GM21423 (cell line): ENCODE measurements around the gene GPR162.

Experiments
- ATAC-seq: cut with Tn5 transposase; IDR thresholded peaks from one replicate; pipeline ENCODE4 v1.9.1; 2021; ENCODE audit warnings: mild to moderate bottlenecking, moderate library complexity; ENCODE audit not compliant: unreplicated experiment

GPR162 gene

DNA sequence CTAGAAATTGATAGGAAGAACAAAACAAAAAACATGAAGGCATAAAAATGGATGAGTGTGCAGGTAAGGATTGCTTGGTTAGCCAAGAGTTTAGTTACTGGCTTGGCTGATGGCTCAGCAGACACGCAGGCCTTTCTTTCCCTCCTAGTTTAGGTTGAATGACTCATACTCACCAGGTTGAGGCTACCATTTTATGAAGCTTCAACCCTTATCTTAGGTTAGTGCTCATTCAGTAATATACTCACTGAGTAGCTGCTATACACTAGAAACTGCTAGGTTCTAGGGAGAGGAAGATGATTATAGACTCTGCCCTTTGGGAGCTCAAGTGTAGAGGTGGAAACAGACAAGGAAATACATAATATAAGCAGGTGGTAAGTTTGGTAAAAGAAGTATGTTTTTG, 12.6 kb downstream of the GPR162 start:
- no peak for ATAC-seq

- no peak for ATAC-seq
Observed at GRCh38 chr12:6834873-6835272, 13.3 kb downstream of the GPR162 start.

DNA sequence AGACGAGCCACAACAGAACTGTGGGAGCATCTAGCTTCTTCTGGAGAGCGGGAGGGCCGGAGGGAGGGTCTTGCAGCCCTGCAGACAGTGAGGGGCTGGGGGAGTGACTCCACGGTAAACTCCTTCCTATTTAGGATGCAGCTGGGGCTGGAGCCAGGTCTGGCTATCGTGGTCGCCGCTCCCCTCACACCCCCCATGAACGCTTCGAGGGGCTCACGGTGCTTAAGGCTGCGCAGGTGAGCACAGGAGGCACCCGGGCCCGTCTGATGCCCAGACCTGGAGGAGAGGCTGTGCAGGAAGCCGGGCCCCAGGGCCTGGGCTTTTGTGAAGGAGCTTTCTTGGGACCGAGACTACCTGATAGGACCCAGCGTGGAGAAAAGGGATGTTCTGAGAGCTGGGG, 15.2 kb downstream of the GPR162 start:
- no peak for ATAC-seq

DNA sequence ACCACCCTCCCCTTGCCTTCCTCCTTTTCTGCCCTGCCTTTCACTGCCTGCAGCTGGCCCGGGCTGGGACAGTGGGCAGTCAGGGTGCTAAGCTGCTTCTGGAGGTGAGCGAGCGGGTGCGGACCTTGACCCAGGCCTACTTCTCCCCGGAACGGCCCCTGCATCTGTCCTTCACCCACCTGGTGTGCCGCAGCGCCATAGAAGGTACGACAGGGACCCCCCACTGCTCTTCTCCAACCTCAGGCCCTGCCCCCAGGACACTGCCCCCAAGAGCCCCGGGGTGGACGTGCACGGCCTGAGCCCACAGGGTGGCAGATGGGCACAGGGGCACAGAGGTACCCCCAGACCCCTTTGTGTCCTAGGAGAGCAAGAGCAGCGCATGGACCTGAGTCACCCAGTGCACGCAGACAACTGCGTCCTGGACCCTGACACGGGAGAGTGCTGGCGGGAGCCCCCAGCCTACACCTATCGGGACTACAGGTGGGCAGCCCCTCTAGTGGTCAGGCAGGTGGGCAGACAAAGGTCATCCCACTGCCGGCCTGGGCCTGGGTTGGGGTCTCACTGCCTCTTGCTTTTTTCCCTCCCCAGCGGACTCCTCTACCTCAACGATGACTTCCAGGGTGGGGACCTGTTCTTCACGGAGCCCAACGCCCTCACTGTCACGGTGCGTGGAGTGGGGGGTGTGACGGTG, 15.9 kb downstream of the GPR162 start:
- ATAC-seq: no peak

- no peak for ATAC-seq
Observed at GRCh38 chr12:6838854-6839253, 17.2 kb downstream of the GPR162 start.

DNA sequence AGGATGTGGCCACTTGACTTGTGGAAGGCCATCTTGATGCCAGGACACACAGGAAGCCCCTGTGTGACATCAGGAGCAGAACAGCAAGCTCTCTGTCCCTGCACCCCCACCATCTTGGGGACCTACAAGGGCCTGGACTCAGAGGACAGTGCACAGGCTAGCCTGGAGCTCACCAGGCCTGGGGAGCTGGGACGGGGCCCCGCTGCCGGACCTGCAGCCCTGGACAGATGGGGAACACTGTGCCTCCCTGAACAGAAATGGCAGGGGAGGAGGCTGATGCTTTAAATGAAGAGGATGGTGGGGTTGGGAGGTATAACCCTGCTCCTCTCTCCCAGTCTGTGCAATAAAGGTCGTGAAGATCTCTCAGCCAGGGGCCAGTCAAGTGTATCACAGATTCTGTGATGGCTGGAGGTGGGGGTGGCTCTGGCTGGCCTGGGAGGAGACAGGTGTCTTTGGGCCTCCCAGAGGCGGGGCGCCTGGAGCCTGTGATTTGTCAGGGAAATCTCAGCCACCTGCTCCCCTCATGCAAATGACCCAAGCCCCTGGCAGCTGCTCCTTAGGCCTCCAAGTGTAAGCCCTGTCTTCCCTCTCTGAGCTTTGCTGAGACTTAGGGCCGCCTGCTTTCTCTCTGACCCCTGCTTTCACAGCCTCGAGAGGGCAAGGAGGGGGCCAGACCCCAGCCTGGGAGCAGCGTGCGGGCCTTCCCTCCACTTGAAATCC, 18.0 kb downstream of the GPR162 start:
- peak; percentile 62 for ATAC-seq

- no peak for ATAC-seq
Observed at GRCh38 chr12:6840330-6840729, 18.7 kb downstream of the GPR162 start.

DNA sequence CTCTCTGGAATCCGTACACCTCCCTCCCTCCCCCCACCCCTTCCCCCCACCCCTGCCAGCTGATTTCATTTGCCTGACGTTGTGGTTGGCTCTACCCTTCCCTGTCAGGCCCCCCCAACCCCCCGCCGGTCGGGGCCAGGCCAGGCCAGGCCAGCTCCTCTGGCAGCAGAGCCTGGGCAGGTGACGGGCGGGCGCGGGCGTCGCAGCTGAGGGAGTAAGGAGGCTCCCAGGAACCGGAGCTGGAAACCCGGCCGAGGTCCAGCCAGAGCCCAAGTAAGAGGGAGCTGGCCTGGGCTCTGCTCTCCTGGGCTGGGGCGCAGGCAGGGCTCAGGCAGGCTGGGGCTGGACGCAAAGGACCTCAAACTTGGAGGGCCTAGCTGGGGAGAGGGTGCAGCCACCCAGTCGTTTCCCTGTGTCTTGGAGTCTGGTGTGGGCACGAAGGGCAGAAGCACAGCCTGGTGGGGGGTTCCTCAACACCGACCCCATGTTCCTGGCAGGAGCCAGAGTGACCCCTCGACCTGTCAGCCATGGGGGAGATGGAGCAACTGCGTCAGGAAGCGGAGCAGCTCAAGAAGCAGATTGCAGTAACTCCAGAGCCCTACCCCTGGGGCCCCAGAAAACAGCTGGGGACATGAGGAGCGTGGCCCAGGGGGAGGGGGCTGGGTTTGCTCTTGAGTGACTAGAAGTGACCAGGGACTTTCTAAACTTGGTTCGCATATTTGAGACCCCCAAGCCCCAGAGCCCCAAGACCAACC, 19.3 kb downstream of the GPR162 start, which contains the start of gene GNB3:
GNB3 (plus strand) TSS at position 165 of the 755 bp plus-strand sequence; CDS start at position 528, 363 bp downstream.
- ATAC-seq: no peak

DNA sequence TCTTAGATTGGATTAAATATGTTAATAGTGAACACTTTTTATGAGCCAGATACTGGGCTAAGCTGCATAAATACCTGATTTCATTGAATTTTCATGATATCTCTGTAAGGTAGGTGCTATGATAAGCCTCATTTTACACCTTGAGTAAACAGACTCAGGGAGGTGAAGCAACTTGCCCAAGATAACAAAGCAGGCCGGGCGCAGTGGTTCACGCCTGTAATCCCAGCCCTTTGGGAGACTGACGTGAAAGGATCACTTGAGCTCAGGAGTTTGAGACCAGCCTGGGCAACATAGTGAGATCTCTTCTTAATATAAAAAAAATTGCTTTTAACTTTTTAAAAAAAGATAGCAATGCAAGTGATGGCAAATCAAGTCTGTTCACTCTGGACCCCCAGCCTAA, 20.5 kb downstream of the GPR162 start:
- ATAC-seq: no peak

DNA sequence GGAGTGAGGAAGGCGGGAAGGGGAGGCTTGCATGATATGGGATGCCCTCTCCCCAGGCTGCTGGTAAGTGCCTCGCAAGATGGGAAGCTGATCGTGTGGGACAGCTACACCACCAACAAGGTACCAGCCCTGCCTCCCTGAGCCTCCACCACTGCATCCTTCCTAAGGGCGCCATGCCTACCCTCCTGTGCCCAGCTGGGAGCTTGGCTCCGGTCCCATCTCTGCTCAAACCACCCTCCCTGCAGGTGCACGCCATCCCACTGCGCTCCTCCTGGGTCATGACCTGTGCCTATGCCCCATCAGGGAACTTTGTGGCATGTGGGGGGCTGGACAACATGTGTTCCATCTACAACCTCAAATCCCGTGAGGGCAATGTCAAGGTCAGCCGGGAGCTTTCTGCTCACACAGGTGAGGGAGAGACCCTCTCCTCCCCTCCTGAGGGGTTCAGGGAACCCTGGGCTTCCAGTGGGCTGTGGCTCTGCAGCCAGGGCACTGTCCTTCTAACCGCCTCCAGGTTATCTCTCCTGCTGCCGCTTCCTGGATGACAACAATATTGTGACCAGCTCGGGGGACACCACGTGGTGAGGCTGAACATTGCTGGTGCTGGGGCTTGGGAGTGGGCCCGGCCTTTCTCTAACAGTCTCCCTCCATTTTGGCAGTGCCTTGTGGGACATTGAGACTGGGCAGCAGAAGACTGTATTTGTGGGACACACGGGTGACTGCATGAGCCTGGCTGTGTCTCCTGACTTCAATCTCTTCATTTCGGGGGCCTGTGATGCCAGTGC, 21.7 kb downstream of the GPR162 start:
- no peak for ATAC-seq

GRCh38 chr12:6845395-6845794, 23.8 kb downstream of the GPR162 start:
- no peak for ATAC-seq

- no peak for ATAC-seq
Observed at GRCh38 chr12:6846316-6846869, 24.8 kb downstream of the GPR162 start.

- no peak for ATAC-seq
Observed at GRCh38 chr12:6847676-6848075, 26.1 kb downstream of the GPR162 start.

DNA sequence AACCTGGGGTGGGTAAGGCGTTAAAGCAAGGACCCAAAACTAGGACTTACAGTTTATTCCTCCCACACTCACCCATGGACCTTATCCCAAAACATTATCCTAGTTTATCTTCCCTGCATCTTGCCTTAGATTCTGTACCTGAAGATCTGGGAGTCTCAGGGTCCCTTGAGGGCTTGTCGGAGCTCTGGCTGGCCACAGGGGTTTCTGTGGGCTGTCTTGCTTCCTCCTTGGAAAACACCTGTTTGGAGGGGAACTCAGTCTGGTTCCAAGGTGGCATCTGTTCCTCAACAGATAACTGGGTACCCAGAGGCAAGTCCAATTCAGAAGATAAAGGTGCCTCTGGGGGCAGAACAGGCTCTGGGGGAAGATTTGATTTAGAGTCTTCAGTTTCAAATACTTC, 27.8 kb downstream of the GPR162 start:
- no peak for ATAC-seq

- ATAC-seq: no peak
Observed at GRCh38 chr12:6849976-6850560, 28.4 kb downstream of the GPR162 start.

- no peak for ATAC-seq
Observed at GRCh38 chr12:6850796-6851152, 29.2 kb downstream of the GPR162 start.

- peak; percentile 42 for ATAC-seq
Observed at GRCh38 chr12:6851153-6851920, 29.7 kb downstream of the GPR162 start, which contains the start of gene CDCA3. Gene CDCA3, minus strand, starts transcription at chr12:6851286. Its CDS starts 334 bp downstream, at chr12:6850952.

- peak; percentile 72 for ATAC-seq
Observed at GRCh38 chr12:6851921-6852650, 30.5 kb downstream of the GPR162 start, which contains the start of gene USP5. Gene USP5, plus strand, starts transcription at chr12:6852150. Its CDS starts 30 bp downstream, at chr12:6852180.
